GM21528 (cell line): ENCODE results near the gene DENND5B.
"Not testable (repeated sequence)": the region's sequence is repeated elsewhere in the genome, so short reads cannot be mapped to it uniquely, and the experiment has no call there.

Source experiments
- ATAC-seq: cut with Tn5 transposase; IDR thresholded peaks from one replicate; pipeline ENCODE4 v1.9.1; 2021; ENCODE audit warnings: mild to moderate bottlenecking, moderate library complexity; ENCODE audit not compliant: unreplicated experiment, low FRiP score

The DENND5B gene

DNA sequence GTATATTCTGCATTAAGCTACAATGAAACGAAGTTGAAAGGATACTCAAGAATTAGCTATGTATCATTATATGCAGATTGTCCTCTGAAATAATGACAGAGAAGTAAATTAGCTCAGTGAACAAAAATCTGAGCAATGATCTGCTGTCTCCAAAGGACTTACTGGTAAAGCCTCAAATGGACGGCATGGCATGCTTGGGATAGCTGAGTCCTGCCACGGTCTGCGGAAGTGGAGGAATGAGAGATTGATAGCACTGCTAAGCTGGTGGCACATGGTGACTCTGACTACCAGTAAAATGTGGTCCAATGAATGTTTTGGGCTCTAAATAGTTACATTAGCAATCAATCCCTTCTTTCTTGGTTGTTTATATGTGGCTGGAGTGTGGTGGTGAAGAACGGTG, 3.7 kb upstream of the DENND5B start:
- ATAC-seq, result no peak

DNA sequence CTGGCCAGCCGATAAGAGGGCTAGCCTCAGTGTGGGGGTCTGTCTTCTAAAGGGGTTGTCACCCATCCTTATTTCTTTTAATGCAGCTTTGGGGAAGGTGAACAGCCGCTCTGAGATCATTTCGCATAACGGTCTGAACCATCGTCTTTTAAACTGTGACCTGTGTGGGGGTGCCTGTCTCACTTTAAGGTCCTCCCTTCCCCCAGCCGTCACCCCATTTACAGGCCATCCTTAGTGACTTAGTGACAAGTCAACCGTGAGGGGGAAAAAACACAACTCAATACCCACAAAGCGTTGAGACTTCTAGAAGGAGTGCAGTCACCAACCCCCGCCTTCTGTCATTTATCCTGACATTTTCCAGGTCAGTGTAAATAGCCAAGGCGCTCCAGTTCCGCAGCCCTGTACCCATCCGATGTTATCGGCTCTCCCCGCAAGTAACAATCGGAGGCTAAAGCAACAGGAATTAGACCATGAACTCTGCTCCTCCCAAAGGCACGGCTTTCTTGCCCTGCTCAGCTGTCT, 505 bp upstream of the DENND5B start:
- peak; percentile 35 for ATAC-seq

- peak; percentile 33 for ATAC-seq
Measured at GRCh38 chr12:31589904-31590641, 863 bp downstream of the DENND5B start.

DNA sequence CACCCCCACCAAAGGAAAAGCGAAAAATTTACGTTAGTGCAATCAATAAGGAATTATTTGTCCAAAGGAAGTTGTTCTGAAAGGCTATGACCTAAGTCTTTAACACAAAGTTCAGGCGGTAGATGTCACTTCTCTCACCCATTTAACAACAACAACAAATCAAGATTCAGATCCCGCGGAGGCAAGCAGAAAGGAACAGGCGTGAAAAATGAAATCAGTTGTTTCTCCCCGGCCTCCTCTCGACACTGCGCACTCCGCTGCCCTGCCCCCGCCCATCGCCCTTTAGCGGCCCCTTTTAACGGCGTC, 1.4 kb downstream of the DENND5B start:
- peak; percentile 41 for ATAC-seq

DNA sequence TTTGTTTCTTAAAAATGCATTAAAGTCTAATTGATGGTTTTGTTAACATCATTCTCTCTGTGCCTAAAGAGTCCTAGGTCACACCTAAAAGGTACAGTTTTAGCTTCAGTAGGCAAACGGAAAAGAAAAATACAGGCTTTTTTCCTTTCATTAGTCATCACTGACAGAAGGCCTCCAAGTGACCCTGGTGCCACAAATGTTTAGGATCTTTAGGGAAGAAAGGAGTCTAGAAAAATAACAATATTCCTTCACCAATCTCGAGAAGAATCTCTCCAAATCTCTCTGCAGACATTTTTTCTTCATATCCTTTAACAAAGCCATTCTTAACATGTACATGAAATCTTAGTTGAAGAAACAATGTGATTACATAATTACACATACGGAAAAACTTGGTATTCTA, 2.0 kb downstream of the DENND5B start:
- no peak for ATAC-seq

DNA sequence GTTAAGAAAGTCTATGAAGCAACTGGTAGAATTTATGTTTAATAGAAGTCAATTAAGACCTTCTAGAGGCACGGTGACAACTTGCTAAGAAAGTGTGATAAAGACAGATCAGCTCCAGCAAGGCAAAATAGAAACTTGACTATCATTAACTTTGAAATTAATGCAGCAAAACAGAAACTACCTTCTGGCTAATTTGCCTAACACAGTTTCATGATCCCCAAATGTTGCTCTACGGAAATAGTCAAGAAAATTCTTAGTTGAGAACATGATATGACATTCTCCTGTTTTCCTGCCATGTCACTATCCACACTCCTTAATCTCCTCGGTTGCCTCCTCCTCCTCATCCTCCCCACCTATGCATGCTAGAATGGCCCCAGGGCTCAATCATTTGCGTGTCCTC, 4.2 kb downstream of the DENND5B start:
- ATAC-seq, result no peak

DNA sequence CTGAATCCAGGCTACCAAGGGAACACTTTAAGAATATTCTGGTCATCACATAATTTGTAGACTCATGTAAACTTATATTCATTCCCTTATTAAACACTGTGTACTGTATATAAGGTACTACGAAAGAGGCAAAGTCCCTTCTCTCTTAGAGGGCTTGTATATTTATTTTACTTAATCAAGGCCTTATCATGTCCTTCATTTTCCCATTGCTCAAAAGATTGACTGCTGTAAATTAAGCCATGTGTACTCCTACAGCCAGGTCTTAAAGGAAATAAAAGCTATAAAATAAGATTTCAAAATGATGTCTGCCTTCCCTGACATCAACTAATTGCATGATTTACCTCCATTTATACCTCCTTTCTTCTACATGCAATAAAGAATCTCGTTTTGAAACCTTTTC, 5.0 kb downstream of the DENND5B start:
- no peak for ATAC-seq

GRCh38 chr12:31585271-31585670, 5.7 kb downstream of the DENND5B start:
- no peak for ATAC-seq

- no peak for ATAC-seq
Measured at GRCh38 chr12:31584782-31585181, 6.2 kb downstream of the DENND5B start.

GRCh38 chr12:31583878-31584277, 7.1 kb downstream of the DENND5B start:
- no peak for ATAC-seq

DNA sequence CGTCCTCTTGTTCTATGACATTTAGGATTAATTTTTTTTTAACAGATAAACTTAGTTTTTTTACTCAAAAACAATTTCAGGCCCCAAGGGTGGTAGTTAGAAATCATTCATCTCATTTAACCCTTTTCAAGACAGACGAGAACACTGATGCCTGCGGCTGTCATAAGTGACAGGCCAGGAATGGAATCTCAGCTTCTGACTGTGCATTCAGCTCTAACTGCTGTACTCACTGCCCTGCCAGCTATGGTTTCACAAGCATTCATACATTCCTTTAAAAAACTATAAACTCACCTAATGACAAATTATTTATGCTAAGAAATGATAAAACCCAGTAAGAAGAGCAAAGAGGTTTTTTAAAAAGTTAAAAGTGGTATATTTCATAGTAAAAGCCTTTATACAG, 8.8 kb downstream of the DENND5B start:
- no peak for ATAC-seq

DNA sequence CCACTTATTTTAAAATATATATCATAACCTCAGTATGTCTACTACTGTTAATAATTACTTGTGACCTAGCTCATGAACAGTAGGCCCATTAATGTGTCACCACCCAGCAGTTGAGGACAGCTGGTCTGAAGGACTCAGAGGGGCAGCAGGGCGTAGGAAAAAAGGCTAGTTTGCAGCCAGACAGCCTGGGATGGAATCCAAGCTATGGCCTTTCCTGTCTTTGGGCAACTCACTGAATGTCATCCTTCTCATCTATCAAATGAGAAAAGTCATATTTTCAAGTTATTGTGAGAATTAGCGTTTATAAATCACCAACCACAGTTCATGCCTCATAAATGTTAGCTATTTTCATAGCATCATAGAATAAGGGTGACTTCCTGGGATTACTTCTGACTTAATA, 12.3 kb downstream of the DENND5B start:
- ATAC-seq, result no peak

- no peak for ATAC-seq
Measured at GRCh38 chr12:31574803-31575575, 15.9 kb downstream of the DENND5B start.

GRCh38 chr12:31574367-31574766, 16.6 kb downstream of the DENND5B start:
- ATAC-seq, result not testable (repeated sequence)

DNA sequence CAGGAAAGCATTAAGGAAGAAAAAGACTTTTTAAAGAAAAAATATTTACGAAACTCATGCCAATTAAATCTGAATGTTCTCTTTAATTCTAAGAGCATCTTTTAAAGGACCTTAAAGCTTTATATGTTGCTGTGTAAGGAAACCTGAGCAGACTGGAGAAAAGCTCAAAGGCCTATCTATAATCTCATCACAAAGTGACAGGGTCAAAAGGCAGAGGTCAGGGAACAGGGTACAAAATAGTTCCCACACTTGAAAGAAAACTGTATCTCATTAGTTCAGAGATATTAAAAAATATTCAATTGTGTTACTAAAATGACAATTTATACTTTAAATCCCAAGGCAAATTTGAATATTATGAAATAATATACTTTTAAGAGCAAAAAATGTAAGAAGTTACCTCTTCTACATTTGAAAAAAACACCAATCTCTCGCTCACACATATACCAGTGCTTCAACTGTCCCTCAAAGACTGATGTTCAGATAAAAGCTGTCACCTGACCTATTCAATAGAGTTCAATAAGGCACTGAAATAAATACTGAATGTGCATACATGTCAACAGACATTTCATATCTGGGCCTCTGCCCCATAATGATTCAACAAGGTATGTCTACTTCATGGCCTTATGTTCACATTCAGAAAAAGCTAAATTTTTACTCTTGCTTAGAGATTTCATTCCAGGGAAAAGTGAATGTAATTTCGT, 17.9 kb downstream of the DENND5B start:
- ATAC-seq, result no peak

- ATAC-seq, result no peak
Measured at GRCh38 chr12:31570880-31571279, 20.1 kb downstream of the DENND5B start.

GRCh38 chr12:31569517-31569916, 21.4 kb downstream of the DENND5B start:
- not testable (repeated sequence) for ATAC-seq

GRCh38 chr12:31568498-31568897, 22.4 kb downstream of the DENND5B start:
- ATAC-seq, result no peak

DNA sequence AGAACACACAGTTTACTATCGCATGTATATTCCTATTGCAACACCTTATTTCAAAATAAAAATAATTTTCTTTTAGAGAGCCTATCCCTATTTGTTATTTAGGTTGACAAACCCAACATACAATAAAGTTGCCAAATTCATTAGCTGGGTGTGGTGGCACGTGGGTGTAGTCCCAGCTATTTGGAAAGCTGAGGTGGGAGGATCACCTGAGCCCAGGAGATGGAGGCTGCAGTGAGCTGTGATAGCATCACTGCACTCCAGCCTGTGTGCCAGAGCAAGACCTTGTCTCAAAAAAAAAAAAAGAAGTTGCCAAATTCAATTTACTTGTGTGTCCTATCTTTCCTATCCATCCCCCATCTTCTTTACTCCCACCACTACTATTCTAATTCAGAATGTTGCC, 23.9 kb downstream of the DENND5B start:
- ATAC-seq, result no peak

DNA sequence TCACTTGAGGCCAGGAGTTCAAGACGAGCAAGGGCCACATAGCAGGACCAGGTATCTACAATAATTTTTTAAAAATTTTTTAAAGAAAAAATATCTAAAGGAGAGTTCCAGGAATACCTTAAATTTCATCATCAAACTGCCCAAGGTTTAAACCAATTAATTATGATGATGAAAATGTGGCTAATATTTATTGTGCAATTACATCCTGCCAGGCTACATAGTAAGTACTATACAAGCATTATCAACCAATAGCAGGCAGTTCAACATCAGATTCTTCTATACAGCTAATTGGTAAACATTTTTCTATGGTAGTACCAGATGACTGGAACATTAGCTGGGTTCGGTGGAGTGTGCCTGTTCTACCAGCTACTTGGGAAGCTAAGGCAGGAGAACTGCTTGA, 24.4 kb downstream of the DENND5B start:
- no peak for ATAC-seq

GRCh38 chr12:31562594-31563328, 28.2 kb downstream of the DENND5B start:
- no peak for ATAC-seq
